Testis (tissue), 3 donors: ENCODE results near the gene MYH11. TPM values are rescaled to one million over a fixed set of nuclear protein-coding genes. Genes with fewer than 3 reads are reported as not detected.
"Not testable (repeated sequence)": the region's sequence is repeated elsewhere in the genome, so short reads cannot be mapped to it uniquely, and the experiment has no call there.

ENCODE experiments used
- DNase-seq: peaks from one replicate; pipeline ENCODE4 v3.0.0-alpha.2; 2019
- H3K27ac ChIP-seq, 2 donors: fragments of 200-600 bp; sonication (generic); one replicate each; pipeline ENCODE4 v1.5.1; 2019
- H3K27me3 ChIP-seq: fragments of 200-600 bp; sonication (generic); one replicate; pipeline ENCODE4 v1.5.1; 2019
- H3K36me3 ChIP-seq: fragments of 200-600 bp; sonication (generic); one replicate; pipeline ENCODE4 v1.5.1; 2017; ENCODE audit warnings: low read depth; ENCODE audit errors: missing control alignments
- H3K4me1 ChIP-seq: fragments of 200-600 bp; sonication (generic); one replicate; pipeline ENCODE4 v1.5.1; 2019
- H3K4me3 ChIP-seq, 2 donors: fragments of 200-600 bp; sonication (generic); one replicate each; pipeline ENCODE4 v1.5.1; 2017 to 2019
- H3K9me3 ChIP-seq: fragments of 200-600 bp; sonication (generic); one replicate; pipeline ENCODE4 v1.5.1; 2017
- POLR2A ChIP-seq: fragments of 450-650 bp; IDR thresholded peaks from one replicate; pipeline ENCODE4 v1.6.1; 2017; ENCODE audit warnings: antibody characterized with exemption, mild to moderate bottlenecking, moderate library complexity
- WGBS, 2 donors: methylation state at CpG; one replicate each; pipeline ENCODE4 v1.1.5; 2018; 5-methylcytosine and 5-hydroxymethylcytosine counted together
- intact Hi-C: fragments of 100-400 bp; cut with DNase I; formaldehyde crosslinking; loops from one replicate; pipeline ENCODE4 v1.15.1; 2023; ENCODE audit warnings: low total_unique reads
- polyA plus RNA-seq: library from polyadenylated mRNA; stranded (reverse); fragments of 350-450 nt; fragmentation: Illumina TruSeq; extraction: RNeasy Lipid Tissue Mini Kit (QIAGEN cat#74804); gene quantifications from one replicate; pipeline ENCODE4 v1.2.3, GENCODE V29; 2014; ENCODE audit warnings: low read depth, low replicate concordance; ENCODE audit not compliant: insufficient read depth
- total RNA-seq, 2 donors: library from RNA; depleted of rRNA; stranded (reverse); fragments of >200 nt; gene quantifications; one replicate each; pipeline ENCODE4 v1.2.3, GENCODE V29; 2016
- TF ChIP-seq, protein P1 (sequence below), 3 experiments: fragments of 450-650 bp in 2 of 3; fragments of 200-600 bp in 1 of 3; sonication (generic) in 1 of 3; IDR thresholded peaks; one replicate each; pipeline ENCODE4 v1.5.1; 2016 to 2019; ENCODE audit warnings: antibody characterized with exemption in 3 of 3, mild to moderate bottlenecking in 2 of 3, moderate library complexity in 1 of 3

Gene MYH11
- total and polyA plus RNA-seq, 3 donors from 2014 or later, result 263 to 276 (median 271) TPM

DNA sequence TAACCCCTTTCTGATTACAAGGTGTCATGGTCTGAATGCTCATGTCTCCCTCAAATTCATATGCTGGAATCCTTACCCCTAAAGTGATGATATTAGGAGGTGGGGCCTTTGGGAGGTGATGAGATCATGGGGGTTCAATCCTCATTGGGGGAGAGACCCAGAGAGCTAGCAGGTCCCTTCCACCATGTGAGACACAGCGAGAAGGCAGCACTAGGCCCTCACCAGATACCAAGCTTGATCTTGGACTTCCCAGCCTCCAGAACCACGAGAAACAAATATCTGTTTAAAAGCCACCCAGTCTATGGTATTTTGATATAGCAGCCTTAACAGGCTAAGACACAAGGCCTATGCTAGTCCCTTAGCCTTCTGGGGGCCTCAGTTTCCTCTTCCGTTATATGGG is 45.9 kb downstream of the MYH11 start:
- WGBS, 2 donors, result 76 to 81% methylated on average over 3 of the region's 3 CpGs
- Histone ChIP-seq H3K4me3 (no peak overlapping the region), H3K27me3 (no peaks in the 10 kb centered on the region), H3K27ac (peak overlapping the region; percentile 64 to 84), H3K4me1 (peaks cover 55% of the 10 kb centered on the region), H3K36me3 (no peaks in the 10 kb centered on the region), H3K9me3 (no peaks in the 10 kb centered on the region)
- TF ChIP-seq POLR2A, result no peak
- TF ChIP-seq, protein P1, sequence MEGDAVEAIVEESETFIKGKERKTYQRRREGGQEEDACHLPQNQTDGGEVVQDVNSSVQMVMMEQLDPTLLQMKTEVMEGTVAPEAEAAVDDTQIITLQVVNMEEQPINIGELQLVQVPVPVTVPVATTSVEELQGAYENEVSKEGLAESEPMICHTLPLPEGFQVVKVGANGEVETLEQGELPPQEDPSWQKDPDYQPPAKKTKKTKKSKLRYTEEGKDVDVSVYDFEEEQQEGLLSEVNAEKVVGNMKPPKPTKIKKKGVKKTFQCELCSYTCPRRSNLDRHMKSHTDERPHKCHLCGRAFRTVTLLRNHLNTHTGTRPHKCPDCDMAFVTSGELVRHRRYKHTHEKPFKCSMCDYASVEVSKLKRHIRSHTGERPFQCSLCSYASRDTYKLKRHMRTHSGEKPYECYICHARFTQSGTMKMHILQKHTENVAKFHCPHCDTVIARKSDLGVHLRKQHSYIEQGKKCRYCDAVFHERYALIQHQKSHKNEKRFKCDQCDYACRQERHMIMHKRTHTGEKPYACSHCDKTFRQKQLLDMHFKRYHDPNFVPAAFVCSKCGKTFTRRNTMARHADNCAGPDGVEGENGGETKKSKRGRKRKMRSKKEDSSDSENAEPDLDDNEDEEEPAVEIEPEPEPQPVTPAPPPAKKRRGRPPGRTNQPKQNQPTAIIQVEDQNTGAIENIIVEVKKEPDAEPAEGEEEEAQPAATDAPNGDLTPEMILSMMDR (IDR thresholded peaks at IDR 0.05), result no peak
- DNase-seq, result no peak
- intact Hi-C loops, result no loop called here

DNA sequence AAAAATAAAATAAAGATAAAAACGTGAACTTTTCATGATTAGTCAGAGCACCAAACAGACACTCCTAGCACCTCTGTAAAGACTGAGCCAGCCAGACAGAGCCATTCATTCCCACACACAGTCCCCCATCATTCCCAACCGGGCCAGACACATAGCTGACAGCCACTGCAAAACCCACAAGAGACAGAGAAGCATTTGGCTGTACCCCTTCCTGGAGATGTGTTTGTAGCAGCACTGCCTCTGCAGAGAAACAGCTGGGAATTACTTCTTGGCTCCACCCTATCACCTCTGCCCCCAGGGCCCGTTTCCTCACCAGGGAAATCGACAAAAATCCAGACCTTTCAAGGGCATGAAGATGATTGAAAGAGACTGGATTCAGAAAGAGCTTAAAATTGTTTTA is 46.4 kb downstream of the MYH11 start:
- no peaks in the 10 kb centered on the region for H3K9me3 ChIP-seq
- TF ChIP-seq, protein P1 (IDR thresholded peaks at IDR 0.05), result no peak
- no peak for TF ChIP-seq POLR2A
- DNase-seq, result no peak
- peaks cover 55% of the 10 kb centered on the region for H3K4me1 ChIP-seq
- no peak overlapping the region for H3K4me3 ChIP-seq
- no peaks in the 10 kb centered on the region for H3K36me3 ChIP-seq
- intact Hi-C loops, result no loop called here
- H3K27ac ChIP-seq, result peak overlapping the region; percentile 64 to 84
- no peaks in the 10 kb centered on the region for H3K27me3 ChIP-seq
- WGBS, 2 donors, result 41 to 47% methylated on average over 4 of the region's 4 CpGs

DNA sequence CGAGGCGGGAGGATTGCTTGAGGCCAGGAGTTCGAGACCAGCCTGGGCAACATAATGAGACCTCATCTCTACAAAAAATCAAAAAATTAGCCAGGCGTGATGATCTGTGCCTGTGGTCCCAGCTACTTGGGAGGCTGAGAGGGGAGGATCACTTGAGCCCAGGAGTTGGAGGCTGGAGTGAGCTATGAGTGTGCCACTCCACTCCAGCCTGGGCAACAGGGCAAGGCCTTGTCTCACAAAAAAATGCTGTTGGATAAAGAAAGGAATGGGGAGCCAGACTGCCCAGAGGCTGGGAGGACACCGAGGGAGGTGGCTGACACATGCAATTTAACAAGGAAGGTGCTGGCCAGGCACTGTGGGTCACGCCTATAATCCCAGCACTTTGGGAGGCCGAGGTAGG is 47.5 kb downstream of the MYH11 start:
- intact Hi-C loops, H3K36me3 ChIP-seq, H3K27me3 ChIP-seq, H3K4me3 ChIP-seq, H3K9me3 ChIP-seq, DNase-seq: not testable (repeated sequence)
- WGBS, 2 donors, result 75 to 77% methylated on average over 7 of the region's 7 CpGs
- Histone ChIP-seq H3K4me1 (peaks cover 60% of the 10 kb centered on the region), H3K27ac (peak overlapping the region; percentile 55 to 84)

DNA sequence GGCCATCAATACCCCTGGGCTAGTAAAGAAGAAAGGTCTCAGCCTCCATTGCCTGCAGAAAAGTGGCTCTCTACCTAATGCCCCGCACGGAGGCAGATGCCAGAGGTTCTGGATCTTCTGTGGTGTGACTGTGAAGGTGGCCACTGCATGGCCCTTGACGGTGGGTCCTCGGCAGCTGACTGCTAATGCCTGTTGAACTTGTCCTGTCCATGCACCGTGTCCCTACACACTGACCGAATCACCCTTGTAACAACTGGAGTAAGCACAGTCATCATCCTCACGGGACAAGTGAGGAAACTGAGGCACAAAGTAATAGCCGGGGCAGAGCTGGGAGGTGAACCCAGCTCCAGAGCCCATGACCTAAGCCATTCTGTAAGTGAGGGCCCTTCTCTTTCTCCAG is 48.8 kb downstream of the MYH11 start:
- peak overlapping the region; percentile 12 to 84 for H3K27ac ChIP-seq
- TF ChIP-seq, protein P1 (IDR thresholded peaks at IDR 0.05), result no peak
- TF ChIP-seq POLR2A, result no peak
- no peaks in the 10 kb centered on the region for H3K36me3 ChIP-seq
- H3K27me3 ChIP-seq, result no peaks in the 10 kb centered on the region
- intact Hi-C loops, result no loop called here
- no peaks in the 10 kb centered on the region for H3K9me3 ChIP-seq
- no peak for DNase-seq
- 71 to 73% methylated on average over 5 to 8 of the region's 8 CpGs for WGBS, 2 donors
- peaks cover 70% of the 10 kb centered on the region for H3K4me1 ChIP-seq
- H3K4me3 ChIP-seq, result no peak overlapping the region

DNA sequence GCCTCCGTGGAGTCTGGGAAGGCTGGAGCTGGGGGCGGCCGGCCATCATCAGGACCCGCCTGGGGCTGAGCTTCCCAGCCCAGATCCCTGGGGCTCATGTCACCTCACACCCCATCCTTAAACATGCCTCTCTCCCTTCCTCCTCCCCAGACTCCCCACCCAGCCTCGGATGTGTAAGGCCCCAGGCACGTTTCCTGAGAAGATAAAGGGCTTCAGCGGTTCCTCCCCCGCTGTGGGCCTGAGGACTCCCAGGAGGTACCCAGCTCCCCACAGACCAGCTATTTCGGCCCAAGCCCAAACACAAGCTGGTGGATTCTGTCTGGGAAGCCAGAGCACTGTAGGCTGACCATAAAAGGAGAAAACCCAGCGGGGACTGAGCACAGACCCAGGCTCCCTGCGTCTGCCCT is 49.2 kb downstream of the MYH11 start:
- DNase-seq, result peak; percentile 38
- Histone ChIP-seq H3K4me3 (no peak overlapping the region), H3K9me3 (no peaks in the 10 kb centered on the region), H3K4me1 (peaks cover 67% of the 10 kb centered on the region), H3K36me3 (no peaks in the 10 kb centered on the region), H3K27ac (peak overlapping the region; percentile 12 to 84), H3K27me3 (no peaks in the 10 kb centered on the region)
- no peak for TF ChIP-seq POLR2A
- TF ChIP-seq, protein P1 (IDR thresholded peaks at IDR 0.05), result no peak
- 36% methylated on average over 11 of the region's 11 CpGs; no CpG with 5 or more reads in 1 of the 2 donors for WGBS, 2 donors
- intact Hi-C loops, result no loop called here
